Measurements from ENCODE around the gene CD200R1L.

- TF ChIP-seq EZH2phosphoT487 (IDR thresholded peaks at IDR 0.05; ENCODE audit: insufficient read depth, low read depth): no peak
- TF ChIP-seq EZH2 (IDR thresholded peaks at IDR 0.05; ENCODE audit: insufficient read depth, poor library complexity, severe bottlenecking): no peak
Observed at GRCh38 chr3:112791736-112792135, 54.9 kb downstream of the CD200R1L start.

All from GM23248 (cell line).